Stimulated activated naive CD8-positive, alpha-beta T cell treated with anti-CD3 and anti-CD28 coated beads, Interleukin-15, Interleukin-2, amounts not matched to agents 100 ng/mL and 50 ng/mL, for 24 hours (primary cell): ENCODE data around the gene FBXL7.

ENCODE experiments used
- H3K27ac Mint-ChIP-seq: one replicate; pipeline ENCODE4 v1.8.0; 2021; ENCODE audit warnings: mild to moderate bottlenecking, mixed read lengths
- H3K27me3 Mint-ChIP-seq: one replicate; pipeline ENCODE4 v1.8.0; 2021; ENCODE audit warnings: mixed read lengths
- H3K36me3 Mint-ChIP-seq: one replicate; pipeline ENCODE4 v1.8.0; 2021; ENCODE audit warnings: low read depth, mixed read lengths
- H3K4me1 Mint-ChIP-seq: one replicate; pipeline ENCODE4 v1.8.0; 2021; ENCODE audit warnings: low read depth, mixed read lengths
- H3K4me3 Mint-ChIP-seq: one replicate; pipeline ENCODE4 v1.8.0; 2021; ENCODE audit warnings: mild to moderate bottlenecking, mixed read lengths
- H3K9me3 Mint-ChIP-seq: one replicate; pipeline ENCODE4 v1.8.0; 2021; ENCODE audit warnings: mixed read lengths

The FBXL7 gene

DNA sequence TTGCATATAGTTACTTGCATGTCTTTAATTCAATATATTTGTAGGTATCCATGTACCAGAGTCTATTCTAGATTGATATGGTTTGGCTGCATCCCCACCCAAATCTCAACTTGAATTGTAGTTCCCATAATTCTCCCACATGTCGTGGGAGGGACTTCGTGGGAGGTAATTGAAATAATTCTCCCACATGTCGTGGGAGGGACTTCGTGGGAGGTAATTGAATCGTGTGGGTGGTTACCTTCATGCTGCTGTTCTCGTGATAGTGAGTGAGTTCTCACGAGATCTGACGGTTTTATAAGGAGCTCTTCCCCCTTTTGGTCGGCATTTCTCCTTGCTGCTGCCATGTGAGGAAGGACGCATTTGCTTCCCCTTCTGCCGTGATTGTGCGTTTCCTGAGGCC, 16.5 kb downstream of the FBXL7 start:
- no peaks in the 10 kb centered on the region for H3K36me3 Mint-ChIP-seq

DNA sequence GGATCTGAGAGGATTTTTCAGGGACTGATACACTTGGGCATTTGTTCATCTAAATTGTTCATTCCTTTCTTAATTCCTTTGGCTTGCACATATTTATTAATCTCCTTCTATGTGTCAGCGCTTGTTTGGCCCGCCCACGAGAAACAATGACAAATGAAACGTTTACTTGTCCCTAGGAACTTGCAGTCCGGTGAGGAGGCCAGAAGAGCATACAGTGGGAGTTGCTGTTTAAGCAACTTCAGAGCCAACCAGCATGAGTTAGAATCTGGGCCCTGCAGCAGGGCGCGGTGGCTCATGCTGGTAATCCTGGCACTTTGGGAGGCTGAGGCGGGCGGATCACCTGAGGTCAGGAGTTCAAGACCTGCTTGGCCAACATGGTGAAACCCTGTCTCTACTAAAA, 18.8 kb downstream of the FBXL7 start:
- H3K4me3 Mint-ChIP-seq = no peak overlapping the region
- H3K36me3 Mint-ChIP-seq = no peaks in the 10 kb centered on the region
- no peaks in the 10 kb centered on the region for H3K27me3 Mint-ChIP-seq
- no peak overlapping the region for H3K27ac Mint-ChIP-seq
- no peaks in the 10 kb centered on the region for H3K4me1 Mint-ChIP-seq
- H3K9me3 Mint-ChIP-seq = peaks cover 6% of the 10 kb centered on the region

More for the DNA sequence above, 16.5 kb downstream of the FBXL7 start:
- Mint-ChIP-seq H3K4me3 (no peak overlapping the region), H3K27ac (no peak overlapping the region), H3K27me3 (no peaks in the 10 kb centered on the region), H3K9me3 (peaks cover 6% of the 10 kb centered on the region), H3K4me1 (no peaks in the 10 kb centered on the region)

DNA sequence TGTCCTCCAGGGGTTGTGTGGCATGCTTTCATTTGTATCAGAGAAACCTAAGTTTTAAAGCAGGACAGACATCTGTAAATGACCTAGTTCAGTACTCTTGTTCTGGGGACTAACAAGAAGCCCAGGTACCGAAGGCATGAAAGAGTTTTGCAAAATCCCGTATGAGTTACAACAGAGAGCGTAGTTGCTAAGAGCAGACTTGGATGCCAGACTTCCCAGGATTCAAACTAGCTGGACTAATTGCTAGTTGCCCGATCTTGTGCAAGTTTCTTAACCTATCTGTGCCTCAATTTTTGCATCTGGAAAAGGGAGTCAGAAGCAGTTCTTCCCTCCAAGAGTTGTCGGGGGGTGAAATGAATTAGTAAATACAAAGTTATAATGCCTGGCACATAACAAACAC, 20.9 kb downstream of the FBXL7 start:
- H3K27ac Mint-ChIP-seq = no peak overlapping the region
- H3K36me3 Mint-ChIP-seq = no peaks in the 10 kb centered on the region
- H3K4me1 Mint-ChIP-seq = no peaks in the 10 kb centered on the region
- H3K4me3 Mint-ChIP-seq = no peak overlapping the region
- H3K27me3 Mint-ChIP-seq = no peaks in the 10 kb centered on the region
- H3K9me3 Mint-ChIP-seq = peaks cover 4% of the 10 kb centered on the region

DNA sequence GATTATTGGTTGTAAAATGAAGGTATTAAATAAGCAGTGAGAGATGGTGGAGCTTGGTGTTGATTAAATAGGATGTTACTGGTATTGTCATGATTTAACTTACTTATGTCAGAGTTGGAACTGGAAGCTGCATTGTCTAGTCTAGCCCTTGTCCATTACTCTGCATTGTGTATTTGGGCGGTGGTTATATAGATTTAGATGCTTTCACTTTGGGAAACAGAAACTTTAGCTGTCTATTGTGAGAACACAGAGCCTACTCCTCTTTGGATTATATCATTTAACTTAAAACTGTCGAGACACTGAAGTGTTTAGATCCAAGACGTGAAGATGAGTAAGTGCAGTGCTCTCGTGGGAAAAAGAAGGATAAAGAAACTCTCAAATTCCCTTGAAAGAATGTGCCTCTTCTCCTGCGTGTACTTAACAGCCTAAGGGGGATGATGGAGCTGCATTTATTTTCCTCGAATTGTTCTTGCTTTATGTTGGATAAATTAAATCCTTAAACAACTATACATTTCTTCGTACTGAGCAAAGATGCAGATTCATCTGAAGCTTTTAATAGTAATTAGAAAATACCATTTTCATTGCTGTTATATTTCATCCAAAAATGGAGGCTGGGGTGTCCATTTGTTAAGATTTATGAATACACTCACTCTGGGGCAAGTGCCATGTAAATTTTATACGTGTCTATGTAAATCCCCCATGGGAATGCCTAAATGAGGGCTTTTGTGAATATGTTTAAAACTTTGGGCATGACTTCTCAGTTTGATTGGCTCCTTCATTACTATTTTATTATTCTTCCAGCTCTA, 21.6 kb downstream of the FBXL7 start:
- H3K27me3 Mint-ChIP-seq = no peaks in the 10 kb centered on the region
- no peak overlapping the region for H3K27ac Mint-ChIP-seq
- H3K36me3 Mint-ChIP-seq = no peaks in the 10 kb centered on the region
- H3K4me1 Mint-ChIP-seq = no peaks in the 10 kb centered on the region
- no peak overlapping the region for H3K4me3 Mint-ChIP-seq
- peaks cover 4% of the 10 kb centered on the region for H3K9me3 Mint-ChIP-seq

DNA sequence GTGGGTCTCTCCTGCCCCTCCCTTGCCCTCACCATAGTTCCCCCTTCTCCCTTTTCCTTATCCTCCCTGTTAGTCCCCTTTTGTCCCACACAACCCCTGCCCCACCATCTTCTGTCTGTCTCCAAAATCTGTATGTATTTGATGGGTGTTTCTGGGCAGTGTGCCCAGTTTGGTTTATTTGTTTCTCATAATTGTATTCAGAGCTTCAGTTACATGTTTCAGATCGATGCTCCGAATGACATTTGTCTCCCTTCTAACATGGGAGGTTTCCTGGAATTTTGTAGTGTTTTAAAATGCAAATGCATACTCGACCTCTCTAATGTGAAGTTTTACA, 22.2 kb downstream of the FBXL7 start:
- Mint-ChIP-seq H3K9me3 (peaks cover 3% of the 10 kb centered on the region), H3K4me1 (no peaks in the 10 kb centered on the region), H3K36me3 (no peaks in the 10 kb centered on the region), H3K27me3 (no peaks in the 10 kb centered on the region), H3K4me3 (no peak overlapping the region), H3K27ac (no peak overlapping the region)

DNA sequence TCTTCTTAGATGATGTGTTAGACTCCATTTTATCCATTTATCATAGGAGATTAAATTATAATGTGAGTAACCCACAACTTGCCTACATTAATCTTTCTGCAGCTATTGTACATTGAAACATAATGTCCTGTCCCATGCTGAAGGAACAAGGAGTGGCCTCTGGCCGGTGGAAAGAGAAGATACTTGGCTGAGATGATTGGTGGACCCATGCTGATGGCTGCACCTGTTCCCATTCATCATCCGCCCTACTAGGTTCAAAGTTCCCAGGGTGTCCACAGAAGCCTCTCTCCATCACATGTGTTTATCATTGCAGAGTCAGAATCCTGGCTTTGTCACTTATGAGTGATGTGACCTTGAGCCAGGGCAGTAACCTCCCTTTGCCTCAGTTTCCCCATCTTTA, 24.7 kb downstream of the FBXL7 start:
- H3K36me3 Mint-ChIP-seq = no peaks in the 10 kb centered on the region
- H3K4me3 Mint-ChIP-seq = no peak overlapping the region
- H3K27me3 Mint-ChIP-seq = no peaks in the 10 kb centered on the region
- H3K4me1 Mint-ChIP-seq = no peaks in the 10 kb centered on the region
- H3K27ac Mint-ChIP-seq = no peak overlapping the region
- peaks cover 3% of the 10 kb centered on the region for H3K9me3 Mint-ChIP-seq

DNA sequence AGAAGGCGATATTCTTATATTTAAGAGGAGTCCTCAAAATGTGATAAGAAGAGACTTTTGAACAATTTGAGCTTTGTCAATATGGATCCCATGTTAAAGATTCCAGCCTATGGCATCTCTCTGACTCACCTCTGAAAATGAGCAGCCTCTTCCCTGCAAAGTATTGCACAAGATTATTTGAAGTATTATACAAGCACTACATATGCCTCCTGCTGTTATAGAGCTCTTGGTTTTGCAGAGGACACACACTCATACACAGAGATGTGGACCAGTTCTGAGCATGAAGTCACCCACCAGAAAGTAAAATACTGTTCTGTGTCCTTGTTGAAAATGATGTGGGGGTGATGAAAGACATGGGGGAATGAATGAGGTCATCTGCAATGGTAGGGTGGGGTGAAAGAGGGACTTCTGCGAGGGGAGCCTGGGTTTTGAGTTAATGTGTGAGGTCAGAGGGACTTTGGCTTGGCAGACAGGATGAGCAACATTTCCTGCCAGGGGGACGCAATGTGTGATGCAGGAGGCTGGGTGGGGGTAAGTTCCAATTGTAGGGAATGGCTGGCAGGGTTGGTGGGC, 25.8 kb downstream of the FBXL7 start:
- Mint-ChIP-seq H3K27ac (no peak overlapping the region), H3K27me3 (no peaks in the 10 kb centered on the region), H3K9me3 (peaks cover 3% of the 10 kb centered on the region), H3K4me1 (no peaks in the 10 kb centered on the region), H3K4me3 (no peak overlapping the region), H3K36me3 (no peaks in the 10 kb centered on the region)

DNA sequence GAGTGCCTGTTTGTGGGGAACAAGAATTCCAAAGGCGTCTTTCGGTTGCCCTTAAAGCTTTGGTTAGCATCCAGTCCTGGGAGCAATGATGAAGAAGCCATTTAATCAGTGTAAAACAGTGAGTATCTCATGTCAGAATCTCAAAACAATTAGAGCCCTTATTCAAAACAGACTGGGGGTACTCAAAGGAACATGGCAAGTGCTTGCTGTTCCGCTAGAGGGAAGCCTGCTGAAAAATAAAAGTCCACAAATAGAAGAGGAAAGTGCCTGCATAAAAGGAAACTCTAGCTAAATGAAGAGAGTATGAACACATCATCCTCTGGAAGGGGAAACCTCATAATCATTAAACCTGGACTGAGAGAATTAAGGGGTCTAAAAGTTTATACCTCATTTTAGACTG, 26.4 kb downstream of the FBXL7 start:
- no peaks in the 10 kb centered on the region for H3K4me1 Mint-ChIP-seq
- no peak overlapping the region for H3K4me3 Mint-ChIP-seq
- no peak overlapping the region for H3K27ac Mint-ChIP-seq
- no peaks in the 10 kb centered on the region for H3K27me3 Mint-ChIP-seq
- H3K9me3 Mint-ChIP-seq = peaks cover 3% of the 10 kb centered on the region
- no peaks in the 10 kb centered on the region for H3K36me3 Mint-ChIP-seq

DNA sequence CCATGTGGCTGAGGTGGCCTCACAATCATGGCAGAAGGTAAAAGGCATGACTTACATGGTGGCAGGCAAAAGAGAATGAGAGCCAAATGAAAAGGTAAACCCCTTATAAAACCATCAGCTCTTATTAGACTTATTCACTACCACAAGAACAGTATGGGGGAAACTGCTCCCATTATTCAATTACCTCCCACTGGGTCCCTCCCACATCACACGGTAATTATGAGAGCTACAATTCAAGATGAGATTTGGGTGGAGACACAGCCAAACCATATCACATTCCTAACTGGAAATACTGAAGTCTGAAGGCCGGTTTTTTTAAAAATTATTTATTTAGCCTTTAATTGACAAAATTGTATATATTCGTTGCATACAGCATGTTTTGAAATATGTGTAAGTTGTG, 28.5 kb downstream of the FBXL7 start:
- Mint-ChIP-seq H3K9me3 (peaks cover 3% of the 10 kb centered on the region), H3K27me3 (no peaks in the 10 kb centered on the region), H3K4me1 (no peaks in the 10 kb centered on the region), H3K36me3 (no peaks in the 10 kb centered on the region), H3K4me3 (no peak overlapping the region), H3K27ac (no peak overlapping the region)

DNA sequence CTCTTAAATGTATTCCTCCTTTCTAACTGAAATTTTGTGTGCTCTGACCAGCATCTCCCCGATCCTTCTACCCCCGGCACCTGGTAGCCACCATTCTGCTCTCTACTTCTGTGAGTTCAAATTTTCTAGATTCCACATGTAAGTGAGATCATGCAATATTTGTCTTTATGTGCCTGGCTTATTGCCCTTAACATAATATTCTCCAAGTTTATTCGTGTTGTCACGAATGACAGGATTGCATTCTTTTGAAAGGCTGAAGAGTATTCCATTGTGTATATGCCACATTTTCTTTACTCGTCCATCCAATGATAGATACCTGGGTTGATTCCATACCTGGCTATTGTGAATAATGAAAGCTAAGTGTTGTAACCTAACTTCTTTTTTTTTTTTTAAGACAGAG, 29.0 kb downstream of the FBXL7 start:
- H3K9me3 Mint-ChIP-seq = peaks cover 3% of the 10 kb centered on the region
- no peak overlapping the region for H3K4me3 Mint-ChIP-seq
- H3K36me3 Mint-ChIP-seq = no peaks in the 10 kb centered on the region
- no peak overlapping the region for H3K27ac Mint-ChIP-seq
- no peaks in the 10 kb centered on the region for H3K4me1 Mint-ChIP-seq
- H3K27me3 Mint-ChIP-seq = no peaks in the 10 kb centered on the region

DNA sequence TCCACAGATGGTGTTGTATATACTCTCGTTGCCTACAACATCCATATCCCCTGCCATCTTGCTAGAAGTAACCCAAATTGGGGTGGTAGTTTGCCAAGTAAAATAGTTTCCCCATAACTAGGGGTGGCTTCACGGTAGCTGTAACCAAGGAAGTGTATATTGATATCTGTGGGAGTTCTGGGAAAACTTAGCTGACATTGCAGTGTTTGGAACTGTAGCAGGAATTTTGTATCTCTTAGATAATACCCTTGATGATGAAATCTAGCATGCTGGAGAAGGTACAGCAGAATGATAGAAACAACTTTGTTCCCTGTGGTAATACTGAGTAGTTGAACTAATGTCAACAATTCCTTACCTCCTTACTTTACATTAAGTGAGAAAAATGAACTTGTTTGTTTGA, 29.8 kb downstream of the FBXL7 start:
- Mint-ChIP-seq H3K4me3 (no peak overlapping the region), H3K27ac (no peak overlapping the region), H3K9me3 (peaks cover 3% of the 10 kb centered on the region), H3K4me1 (no peaks in the 10 kb centered on the region), H3K36me3 (no peaks in the 10 kb centered on the region), H3K27me3 (no peaks in the 10 kb centered on the region)

DNA sequence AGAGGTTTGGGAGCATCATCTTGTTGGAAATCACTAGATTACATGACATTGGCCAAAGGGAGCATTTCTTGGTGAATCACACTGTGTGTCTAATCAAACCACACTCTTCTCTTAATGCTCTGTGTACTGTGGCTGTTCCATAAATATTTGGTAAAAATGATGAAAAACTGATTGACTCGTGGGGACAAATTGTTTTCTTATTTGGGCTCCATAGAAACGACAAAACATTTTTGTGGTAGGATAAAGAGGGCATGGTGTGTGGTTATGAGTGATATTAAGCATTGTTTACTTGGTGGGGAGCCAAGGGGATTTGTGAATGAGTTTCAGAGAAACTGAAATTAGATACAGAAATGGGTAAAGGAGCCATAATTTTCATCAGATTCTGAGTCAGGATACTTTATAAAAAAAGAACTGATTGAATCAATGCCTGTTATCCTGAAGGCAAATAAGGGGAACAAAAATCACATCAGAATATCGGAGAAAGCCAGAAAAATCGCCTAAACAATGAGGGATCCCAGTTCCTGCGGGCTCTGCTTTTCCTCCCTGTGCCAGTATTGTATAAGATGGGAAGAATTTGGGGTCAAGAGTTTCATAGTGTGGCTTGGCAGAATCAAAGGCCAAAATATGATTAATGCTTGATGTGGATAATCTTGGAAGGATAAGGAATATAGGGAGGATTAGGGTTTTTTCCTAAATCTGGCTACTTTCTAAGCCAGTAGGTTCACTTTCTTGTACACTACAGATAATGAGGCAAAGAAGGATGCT, 33.3 kb downstream of the FBXL7 start:
- Mint-ChIP-seq H3K4me3 (no peak overlapping the region), H3K4me1 (no peaks in the 10 kb centered on the region), H3K27me3 (no peaks in the 10 kb centered on the region), H3K36me3 (no peaks in the 10 kb centered on the region), H3K27ac (no peak overlapping the region), H3K9me3 (peaks cover 18% of the 10 kb centered on the region)

DNA sequence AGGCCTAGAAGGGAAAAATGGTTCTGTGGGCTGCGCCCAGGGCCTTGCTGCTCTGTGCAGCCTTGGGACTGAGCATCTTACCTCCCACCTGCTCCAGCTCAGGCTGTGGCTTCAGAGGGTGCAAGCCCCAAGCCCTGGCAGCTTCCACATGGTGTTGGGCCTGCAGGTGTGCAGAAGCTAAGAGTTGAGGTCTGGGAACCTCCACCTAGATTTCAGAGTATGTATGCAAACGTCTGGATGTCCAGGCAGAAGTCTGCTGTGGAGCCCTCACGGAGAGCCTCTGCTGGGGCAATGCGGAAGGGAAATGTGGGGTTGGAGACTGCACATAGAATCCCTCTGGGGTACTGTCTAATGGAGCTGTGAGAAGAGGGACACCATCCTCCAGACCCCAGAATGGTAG, 36.0 kb downstream of the FBXL7 start:
- no peaks in the 10 kb centered on the region for H3K36me3 Mint-ChIP-seq
- no peak overlapping the region for H3K4me3 Mint-ChIP-seq
- no peaks in the 10 kb centered on the region for H3K27me3 Mint-ChIP-seq
- H3K27ac Mint-ChIP-seq = no peak overlapping the region
- no peaks in the 10 kb centered on the region for H3K4me1 Mint-ChIP-seq
- peaks cover 16% of the 10 kb centered on the region for H3K9me3 Mint-ChIP-seq

DNA sequence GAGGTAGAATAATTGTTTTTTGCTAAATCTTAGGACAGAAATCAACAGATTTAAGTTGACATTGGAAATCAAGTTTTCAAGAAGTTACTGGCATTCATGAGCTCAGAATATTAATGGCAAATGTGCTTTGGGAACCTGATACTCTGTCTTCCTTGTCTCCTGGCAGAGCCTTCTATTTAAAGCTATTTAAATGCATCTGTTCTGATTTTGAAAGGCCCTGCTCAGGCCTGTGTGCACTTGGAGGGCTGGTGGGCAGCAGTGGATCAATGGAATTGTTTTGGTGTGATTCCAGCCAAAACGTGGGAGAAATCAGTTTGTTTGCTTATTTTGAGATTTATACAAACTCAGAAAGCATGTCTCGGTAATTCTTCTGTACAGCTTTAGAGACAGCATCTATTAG, 38.5 kb downstream of the FBXL7 start:
- H3K36me3 Mint-ChIP-seq = no peaks in the 10 kb centered on the region
- H3K27ac Mint-ChIP-seq = no peak overlapping the region
- no peaks in the 10 kb centered on the region for H3K27me3 Mint-ChIP-seq
- H3K4me1 Mint-ChIP-seq = no peaks in the 10 kb centered on the region
- peaks cover 22% of the 10 kb centered on the region for H3K9me3 Mint-ChIP-seq
- no peak overlapping the region for H3K4me3 Mint-ChIP-seq

DNA sequence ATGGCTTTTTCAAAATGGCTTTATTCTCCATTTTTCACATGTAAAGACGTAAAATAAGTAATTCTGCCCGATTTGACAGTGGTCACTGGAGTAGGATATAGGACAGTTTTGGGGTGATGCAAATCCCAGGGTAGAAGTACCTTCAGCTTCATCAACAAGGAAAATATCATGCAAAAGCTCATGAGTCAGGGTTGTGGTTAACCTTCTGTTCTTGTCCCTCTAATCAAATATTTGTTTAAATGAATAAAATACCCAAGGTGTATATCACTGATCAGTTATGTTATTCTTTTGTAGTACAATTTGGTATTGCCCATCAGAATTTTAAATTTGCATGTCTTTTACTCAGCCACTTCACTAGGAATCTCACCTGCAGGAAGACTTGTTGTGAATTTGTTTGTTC, 40.0 kb downstream of the FBXL7 start:
- H3K36me3 Mint-ChIP-seq = no peaks in the 10 kb centered on the region
- H3K9me3 Mint-ChIP-seq = peaks cover 20% of the 10 kb centered on the region
- H3K4me3 Mint-ChIP-seq = no peak overlapping the region
- H3K27me3 Mint-ChIP-seq = no peaks in the 10 kb centered on the region
- no peak overlapping the region for H3K27ac Mint-ChIP-seq
- H3K4me1 Mint-ChIP-seq = no peaks in the 10 kb centered on the region
